MCF 10A (cell line): ENCODE measurements around the gene FBXO10. TPM values are rescaled to one million over a fixed set of nuclear protein-coding genes. Genes with fewer than 3 reads are reported as not detected.

Experiments used
- BruUV-seq: library from RNA; stranded (reverse); fragments of 400-500 nt; replicated peaks from 2 replicates; lab custom pipeline; 2021; lab: Mats Ljungman, UMichigan
- CTCF ChIA-PET: fragments of 300-600 bp; sonication (Branson Sonifier 250); formaldehyde crosslinking; extraction: SDS; loops from one replicate; lab custom pipeline; 2021; ENCODE audit warnings: antibody characterized with exemption, inconsistent platforms; lab: Yijun Ruan, JAX
- POLR2A ChIA-PET: fragments of 300-600, 350-650 bp; sonication (Branson Sonifier 250); formaldehyde crosslinking; extraction: SDS; loops from one replicate; lab custom pipeline; 2020; ENCODE audit warnings: antibody characterized with exemption, inconsistent platforms; lab: Yijun Ruan, JAX
- DNase-seq: peaks from one replicate; pipeline ENCODE4 v3.0.0-alpha.2; 2018; ENCODE audit not compliant: unreplicated experiment
- H3K27ac Mint-ChIP-seq: one replicate; pipeline ENCODE4 v1.8.0; 2022; ENCODE audit warnings: mild to moderate bottlenecking, low read depth, mixed read lengths; ENCODE audit not compliant: unreplicated experiment
- H3K27me3 Mint-ChIP-seq: one replicate; pipeline ENCODE4 v1.8.0; 2022; ENCODE audit warnings: mixed read lengths; ENCODE audit not compliant: insufficient read depth, unreplicated experiment
- H3K36me3 Mint-ChIP-seq: one replicate; pipeline ENCODE4 v1.8.0; 2022; ENCODE audit warnings: mild to moderate bottlenecking, moderate library complexity, mixed read lengths; ENCODE audit not compliant: insufficient read depth, unreplicated experiment
- H3K4me1 Mint-ChIP-seq: one replicate; pipeline ENCODE4 v1.8.0; 2022; ENCODE audit warnings: mixed read lengths; ENCODE audit not compliant: insufficient read depth, unreplicated experiment
- H3K4me3 Mint-ChIP-seq: one replicate; pipeline ENCODE4 v1.8.0; 2022; ENCODE audit warnings: mild to moderate bottlenecking, moderate library complexity, mixed read lengths; ENCODE audit not compliant: unreplicated experiment
- H3K9me3 Mint-ChIP-seq: one replicate; pipeline ENCODE4 v1.8.0; 2022; ENCODE audit warnings: mixed read lengths; ENCODE audit not compliant: unreplicated experiment
- intact Hi-C: fragments of 100-400 bp; cut with micrococcal nuclease; formaldehyde crosslinking; loops from 2 replicates; pipeline ENCODE4 v1.14.1; 2022
- total RNA-seq: library from RNA; stranded (reverse); gene quantifications from 2 replicates; pipeline ENCODE4 v1.2.3, GENCODE V29; 2022
- TF ChIP-seq, protein P1 (sequence below): fragments of 200-600 bp; IDR thresholded peaks from one replicate; pipeline ENCODE4 v1.8.0; 2022; ENCODE audit warnings: antibody characterized with exemption, mild to moderate bottlenecking; ENCODE audit not compliant: unreplicated experiment

The FBXO10 gene
- total RNA-seq, 1 experiment from 2014 or later = 3.4 TPM

GRCh38 chr9:37624073-37624472 lies 47.9 kb upstream of the FBXO10 start:
- POLR2A ChIA-PET = interaction anchor here (1.1 kb wide), 1 partner anchor 9 kb away, joined by 3 read pairs; no protein-coding TSS in a partner anchor
- Mint-ChIP-seq H3K27ac (no peak overlapping the region), H3K9me3 (no peaks in the 10 kb centered on the region), H3K4me3 (no peak overlapping the region), H3K4me1 (peaks cover 7% of the 10 kb centered on the region), H3K27me3 (no peaks in the 10 kb centered on the region), H3K36me3 (no peaks in the 10 kb centered on the region)
- CTCF ChIA-PET = interaction anchor here (0.7 to 1.4 kb wide), 2 partner anchors 30 to 1293 kb away, joined by 3 to 4 read pairs; no protein-coding TSS in a partner anchor
- DNase-seq = no peak
- no TSS peak for BruUV-seq
- intact Hi-C loops = no loop called here
- TF ChIP-seq, protein P1, sequence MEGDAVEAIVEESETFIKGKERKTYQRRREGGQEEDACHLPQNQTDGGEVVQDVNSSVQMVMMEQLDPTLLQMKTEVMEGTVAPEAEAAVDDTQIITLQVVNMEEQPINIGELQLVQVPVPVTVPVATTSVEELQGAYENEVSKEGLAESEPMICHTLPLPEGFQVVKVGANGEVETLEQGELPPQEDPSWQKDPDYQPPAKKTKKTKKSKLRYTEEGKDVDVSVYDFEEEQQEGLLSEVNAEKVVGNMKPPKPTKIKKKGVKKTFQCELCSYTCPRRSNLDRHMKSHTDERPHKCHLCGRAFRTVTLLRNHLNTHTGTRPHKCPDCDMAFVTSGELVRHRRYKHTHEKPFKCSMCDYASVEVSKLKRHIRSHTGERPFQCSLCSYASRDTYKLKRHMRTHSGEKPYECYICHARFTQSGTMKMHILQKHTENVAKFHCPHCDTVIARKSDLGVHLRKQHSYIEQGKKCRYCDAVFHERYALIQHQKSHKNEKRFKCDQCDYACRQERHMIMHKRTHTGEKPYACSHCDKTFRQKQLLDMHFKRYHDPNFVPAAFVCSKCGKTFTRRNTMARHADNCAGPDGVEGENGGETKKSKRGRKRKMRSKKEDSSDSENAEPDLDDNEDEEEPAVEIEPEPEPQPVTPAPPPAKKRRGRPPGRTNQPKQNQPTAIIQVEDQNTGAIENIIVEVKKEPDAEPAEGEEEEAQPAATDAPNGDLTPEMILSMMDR = no peak

- no peaks in the 10 kb centered on the region for H3K27me3 Mint-ChIP-seq
- ChIA-PET CTCF (no interaction called here), POLR2A (interaction anchor here (1.1 kb wide), 1 partner anchor 9 kb away, joined by 3 read pairs; no protein-coding TSS in a partner anchor)
- TF ChIP-seq, protein P1 = no peak
- no peaks in the 10 kb centered on the region for H3K36me3 Mint-ChIP-seq
- intact Hi-C loops = no loop called here
- H3K4me3 Mint-ChIP-seq = no peak overlapping the region
- no peak for DNase-seq
- peaks cover 7% of the 10 kb centered on the region for H3K4me1 Mint-ChIP-seq
- no TSS peak for BruUV-seq
- no peak overlapping the region for H3K27ac Mint-ChIP-seq
- no peaks in the 10 kb centered on the region for H3K9me3 Mint-ChIP-seq
Observed at GRCh38 chr9:37623267-37623666, 47.1 kb upstream of the FBXO10 start.

DNA sequence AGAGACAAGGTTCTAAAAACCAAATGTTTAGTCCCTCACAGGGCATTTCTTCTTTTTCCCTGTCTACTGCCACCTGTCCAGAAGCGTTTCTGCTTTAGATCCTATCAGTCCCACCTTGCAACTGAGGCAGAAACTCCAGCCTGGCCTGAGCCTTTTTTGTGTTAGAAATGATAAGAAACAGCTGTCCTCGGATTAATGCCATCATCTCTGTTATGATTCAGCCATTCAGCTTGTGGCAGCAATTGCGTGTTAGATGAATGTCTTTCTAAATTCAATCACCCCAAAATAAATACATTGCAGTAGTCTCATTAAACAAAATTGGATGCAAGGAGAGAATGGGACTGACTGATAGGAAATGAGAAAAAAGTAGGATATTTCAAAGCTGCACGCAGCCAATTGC lies 46.3 kb upstream of the FBXO10 start:
- Mint-ChIP-seq H3K36me3 (no peaks in the 10 kb centered on the region), H3K27ac (no peak overlapping the region), H3K4me3 (no peak overlapping the region), H3K27me3 (no peaks in the 10 kb centered on the region), H3K9me3 (no peaks in the 10 kb centered on the region), H3K4me1 (peaks cover 7% of the 10 kb centered on the region)
- TF ChIP-seq, protein P1 = no peak
- intact Hi-C loops = no loop called here
- ChIA-PET CTCF (interaction anchor here (0.6 kb wide), 1 partner anchor 38 kb away, joined by 3 read pairs; no protein-coding TSS in a partner anchor), POLR2A (no interaction called here)
- no peak for DNase-seq
- BruUV-seq = no TSS peak

- Mint-ChIP-seq H3K9me3 (no peaks in the 10 kb centered on the region), H3K27me3 (no peaks in the 10 kb centered on the region), H3K36me3 (no peaks in the 10 kb centered on the region), H3K27ac (no peak overlapping the region), H3K4me1 (no peaks in the 10 kb centered on the region), H3K4me3 (no peak overlapping the region)
- TF ChIP-seq, protein P1 = no peak
- POLR2A ChIA-PET = interaction anchor here (0.6 kb wide), 1 partner anchor 192 kb away, joined by 3 read pairs; no protein-coding TSS in a partner anchor
- DNase-seq = no peak
- CTCF ChIA-PET = no interaction called here
- intact Hi-C loops = no loop called here
- no TSS peak for BruUV-seq
Observed at GRCh38 chr9:37621273-37622121, 45.3 kb upstream of the FBXO10 start.
